Gastrocnemius medialis (tissue), 4 donors: ENCODE results near the gene CFDP1.

Source experiments
- POLR2A ChIP-seq, 2 donors: fragments of 450-650 bp; IDR thresholded peaks; one replicate each; pipeline ENCODE4 v1.6.1; 2017; ENCODE audit warnings: antibody characterized with exemption in 2 of 2, mild to moderate bottlenecking in 2 of 2, moderate library complexity in 2 of 2
- TF ChIP-seq, protein P1 (sequence below), 5 experiments: fragments of 450-650 bp in 3 of 5; fragments of 200-600 bp in 2 of 5; sonication (generic) in 2 of 5; IDR thresholded peaks in 4 of 5; conservative IDR thresholded peaks in 1 of 5; 1 replicate in 4 of 5; 2 replicates in 1 of 5; pipeline ENCODE4 v1.5.1; 2016 to 2019; ENCODE audit warnings: antibody characterized with exemption in 5 of 5, mild to moderate bottlenecking in 3 of 5, moderate library complexity in 3 of 5

DNA sequence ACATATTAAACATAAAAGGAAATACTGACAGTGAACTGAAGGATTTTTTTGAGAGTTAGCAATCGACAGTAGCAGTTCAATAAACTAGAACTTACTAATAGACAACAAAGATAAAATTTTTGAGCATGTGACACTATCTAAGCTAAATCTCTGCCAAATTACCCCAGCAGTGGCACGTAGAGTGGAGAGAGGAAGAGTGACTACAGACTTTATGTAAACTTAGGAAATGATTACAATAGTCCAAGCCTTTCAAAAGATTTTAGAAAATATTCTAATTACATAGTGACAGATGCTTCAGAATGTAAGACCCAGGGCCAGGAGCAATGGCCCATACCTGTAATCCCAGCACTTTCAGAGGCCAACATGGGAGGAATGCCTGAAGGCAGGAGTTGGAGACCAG is 52.4 kb downstream of the CFDP1 start:
- TF ChIP-seq POLR2A (IDR thresholded peaks at IDR 0.05), result no peak
- TF ChIP-seq, protein P1, sequence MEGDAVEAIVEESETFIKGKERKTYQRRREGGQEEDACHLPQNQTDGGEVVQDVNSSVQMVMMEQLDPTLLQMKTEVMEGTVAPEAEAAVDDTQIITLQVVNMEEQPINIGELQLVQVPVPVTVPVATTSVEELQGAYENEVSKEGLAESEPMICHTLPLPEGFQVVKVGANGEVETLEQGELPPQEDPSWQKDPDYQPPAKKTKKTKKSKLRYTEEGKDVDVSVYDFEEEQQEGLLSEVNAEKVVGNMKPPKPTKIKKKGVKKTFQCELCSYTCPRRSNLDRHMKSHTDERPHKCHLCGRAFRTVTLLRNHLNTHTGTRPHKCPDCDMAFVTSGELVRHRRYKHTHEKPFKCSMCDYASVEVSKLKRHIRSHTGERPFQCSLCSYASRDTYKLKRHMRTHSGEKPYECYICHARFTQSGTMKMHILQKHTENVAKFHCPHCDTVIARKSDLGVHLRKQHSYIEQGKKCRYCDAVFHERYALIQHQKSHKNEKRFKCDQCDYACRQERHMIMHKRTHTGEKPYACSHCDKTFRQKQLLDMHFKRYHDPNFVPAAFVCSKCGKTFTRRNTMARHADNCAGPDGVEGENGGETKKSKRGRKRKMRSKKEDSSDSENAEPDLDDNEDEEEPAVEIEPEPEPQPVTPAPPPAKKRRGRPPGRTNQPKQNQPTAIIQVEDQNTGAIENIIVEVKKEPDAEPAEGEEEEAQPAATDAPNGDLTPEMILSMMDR (IDR thresholded peaks at IDR 0.05 in 4 of 5, conservative IDR thresholded peaks at IDR 0.05 in 1 of 5), result no peak
